Measurements from ENCODE around the gene RBMS3. TPM values are rescaled to one million over a fixed set of nuclear protein-coding genes. Genes with fewer than 3 reads are reported as not detected.
"Not testable (repeated sequence)": the region's sequence is repeated elsewhere in the genome, so short reads cannot be mapped to it uniquely, and the experiment has no call there.

RBMS3 gene
- total RNA-seq, 1 donor from 2014 or later: 58.5 TPM

- Histone ChIP-seq H3K36me3 (no peaks in the 10 kb centered on the region), H3K27ac (no peak overlapping the region), H3K27me3 (ENCODE audit: low read depth) (no peaks in the 10 kb centered on the region), H3K9me3 (no peaks in the 10 kb centered on the region), H3K4me3 (no peak overlapping the region), H3K4me1 (no peaks in the 10 kb centered on the region)
- DNase-seq (no peak), ATAC-seq (no peak)
- no peak for TF ChIP-seq CTCF (IDR thresholded peaks at IDR 0.05)
- intact Hi-C loops (cut with DNase I): no loop called here
Observed at GRCh38 chr3:29804044-29804443, 523.2 kb downstream of the RBMS3 start.

- Histone ChIP-seq H3K4me3 (no peak overlapping the region), H3K4me1 (no peaks in the 10 kb centered on the region), H3K36me3 (no peaks in the 10 kb centered on the region), H3K27ac (no peak overlapping the region), H3K9me3 (no peaks in the 10 kb centered on the region), H3K27me3 (ENCODE audit: low read depth) (no peaks in the 10 kb centered on the region)
- DNase-seq (no peak), ATAC-seq (no peak)
- intact Hi-C loops (cut with DNase I): no loop called here
- TF ChIP-seq CTCF (IDR thresholded peaks at IDR 0.05): no peak
Observed at GRCh38 chr3:29805757-29806156, 524.9 kb downstream of the RBMS3 start.

GRCh38 chr3:29808324-29808723, 527.5 kb downstream of the RBMS3 start:
- H3K4me1 ChIP-seq; H3K36me3 ChIP-seq; ATAC-seq; DNase-seq; intact Hi-C loops (cut with DNase I); H3K9me3 ChIP-seq; H3K27me3 ChIP-seq (ENCODE audit: low read depth); H3K27ac ChIP-seq; H3K4me3 ChIP-seq: not testable (repeated sequence)

- Histone ChIP-seq H3K4me1 (no peaks in the 10 kb centered on the region), H3K9me3 (no peaks in the 10 kb centered on the region), H3K27me3 (ENCODE audit: low read depth) (no peaks in the 10 kb centered on the region), H3K27ac (no peak overlapping the region), H3K36me3 (no peaks in the 10 kb centered on the region), H3K4me3 (no peak overlapping the region)
- no peak for TF ChIP-seq CTCF (IDR thresholded peaks at IDR 0.05)
- ATAC-seq: no peak
- no peak for DNase-seq
- intact Hi-C loops (cut with DNase I): no loop called here
Observed at GRCh38 chr3:29822071-29822470, 541.2 kb downstream of the RBMS3 start.

- H3K36me3 ChIP-seq: no peaks in the 10 kb centered on the region
- no peak for TF ChIP-seq CTCF (IDR thresholded peaks at IDR 0.05)
- no peak overlapping the region for H3K4me3 ChIP-seq
- intact Hi-C loops (cut with DNase I): no loop called here
- no peaks in the 10 kb centered on the region for H3K27me3 ChIP-seq (ENCODE audit: low read depth)
- DNase-seq (no peak), ATAC-seq (no peak)
- no peak overlapping the region for H3K27ac ChIP-seq
- H3K9me3 ChIP-seq: no peaks in the 10 kb centered on the region
- no peaks in the 10 kb centered on the region for H3K4me1 ChIP-seq
Observed at GRCh38 chr3:29823233-29823632, 542.4 kb downstream of the RBMS3 start.

GRCh38 chr3:29826712-29827111, 545.8 kb downstream of the RBMS3 start:
- H3K36me3 ChIP-seq: no peaks in the 10 kb centered on the region
- ATAC-seq: no peak
- DNase-seq: no peak
- H3K27me3 ChIP-seq (ENCODE audit: low read depth): no peaks in the 10 kb centered on the region
- no peak overlapping the region for H3K4me3 ChIP-seq
- TF ChIP-seq CTCF (IDR thresholded peaks at IDR 0.05): no peak
- intact Hi-C loops (cut with DNase I): no loop called here
- no peak overlapping the region for H3K27ac ChIP-seq
- no peaks in the 10 kb centered on the region for H3K4me1 ChIP-seq
- no peaks in the 10 kb centered on the region for H3K9me3 ChIP-seq

Data from lower lobe of right lung (tissue), 2 donors.